ENCODE measurements around the gene RFFL.
"Not testable (repeated sequence)": the region's sequence is repeated elsewhere in the genome, so short reads cannot be mapped to it uniquely, and the experiment has no call there.

Gene RFFL

DNA sequence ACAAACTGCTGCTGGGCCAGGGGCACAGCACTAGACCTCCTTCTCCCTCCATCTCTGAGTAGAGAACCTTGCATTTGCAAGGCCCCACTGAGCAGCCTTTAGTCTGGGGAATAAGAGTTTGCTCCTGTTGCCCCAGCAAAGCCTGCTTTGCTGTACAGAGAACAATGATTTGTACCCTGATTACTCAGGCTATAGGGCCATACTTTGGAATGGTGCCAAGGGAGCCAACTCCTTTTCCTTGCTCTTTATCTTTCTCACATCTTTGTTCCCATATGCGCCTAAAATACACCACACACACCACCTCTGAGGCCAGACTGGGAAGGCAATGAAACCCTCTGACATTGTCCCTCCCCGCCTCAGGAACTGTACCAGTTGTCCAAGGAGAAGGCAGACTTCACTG is 62.0 kb downstream of the RFFL start:
- DNase-seq: no peak

DNA sequence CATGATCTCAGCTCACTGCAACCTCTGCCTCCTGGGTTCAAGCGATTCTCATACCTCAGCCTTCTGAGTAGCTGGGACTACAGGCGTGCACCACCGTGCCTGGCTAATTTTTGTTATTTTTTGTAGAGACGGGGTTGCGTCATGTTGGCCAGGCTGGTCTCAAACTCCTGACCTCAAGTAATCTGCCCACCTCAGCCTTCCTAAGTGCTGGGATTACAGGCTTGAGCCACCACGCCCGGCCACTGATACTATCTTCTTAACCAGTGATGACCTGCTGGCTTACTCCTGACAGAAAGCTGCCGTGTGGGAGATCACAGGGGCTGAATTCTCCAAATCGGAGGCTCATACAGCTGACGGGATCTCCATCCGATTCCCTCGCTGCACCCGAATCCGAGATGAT is 62.5 kb downstream of the RFFL start:
- not testable (repeated sequence) for DNase-seq

DNA sequence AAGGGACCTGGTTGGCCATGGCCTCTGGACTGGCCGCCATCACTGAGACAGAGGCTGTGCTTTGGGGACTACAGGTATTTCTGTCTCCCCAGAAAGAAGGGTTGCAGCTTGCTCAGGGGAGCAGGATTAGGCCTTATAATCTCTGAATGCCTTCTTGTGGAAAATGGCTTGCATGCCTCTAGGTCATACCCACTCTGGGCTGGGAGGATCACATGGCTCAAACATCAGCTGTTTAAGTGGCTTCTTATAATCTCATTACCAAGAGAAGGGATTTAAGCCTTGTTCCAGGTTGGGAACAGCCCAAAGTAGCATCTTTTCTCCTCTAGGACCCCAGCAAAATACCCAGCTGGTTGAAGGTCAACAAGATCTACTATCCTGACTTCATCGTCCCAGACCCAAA is 64.1 kb downstream of the RFFL start:
- DNase-seq: no peak

DNA sequence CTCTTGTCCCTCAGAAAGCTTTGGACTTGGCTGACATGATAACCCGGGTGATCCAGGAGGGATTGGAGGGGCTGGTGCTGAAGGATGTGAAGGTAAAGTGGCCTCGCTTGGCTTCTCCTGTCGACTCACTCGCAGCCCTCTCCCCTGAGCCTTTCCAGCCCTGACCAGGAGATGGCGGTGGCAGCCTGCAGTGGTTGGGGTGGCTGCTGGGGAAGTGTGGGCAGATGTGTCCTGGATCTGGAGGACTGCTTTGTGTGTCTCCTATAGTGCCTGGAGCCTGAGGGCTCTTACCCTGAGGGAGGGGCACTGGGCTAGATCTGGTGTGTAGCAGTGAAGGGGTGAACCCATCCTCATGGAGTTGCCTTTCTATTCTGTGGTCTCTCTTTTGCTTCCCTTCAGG is 65.3 kb downstream of the RFFL start:
- DNase-seq: peak; percentile 85

DNA sequence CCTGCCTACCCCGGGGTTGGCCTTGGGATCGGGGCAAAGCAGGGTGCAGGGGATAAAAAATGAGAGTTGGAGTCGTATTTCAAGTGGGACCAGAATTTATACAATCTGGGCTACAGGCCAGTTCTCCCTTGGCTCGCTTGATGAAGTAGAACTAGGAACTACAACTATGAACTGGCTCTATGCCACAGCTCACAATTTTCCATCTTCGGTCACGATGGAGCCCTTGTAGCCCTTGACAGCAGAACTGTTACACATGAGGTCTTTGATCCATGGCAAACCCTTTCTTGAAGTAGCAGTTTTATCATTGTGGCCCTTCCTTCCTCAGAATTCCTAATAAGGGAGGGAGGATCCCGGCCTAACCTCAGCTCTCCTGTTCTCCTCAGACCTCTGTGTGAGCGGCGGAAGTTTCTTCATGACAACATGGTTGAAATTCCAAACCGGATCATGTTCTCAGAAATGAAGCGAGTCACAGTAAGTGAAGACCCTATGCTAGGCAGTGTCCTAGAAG is 66.1 kb downstream of the RFFL start:
- DNase-seq: no peak

DNA sequence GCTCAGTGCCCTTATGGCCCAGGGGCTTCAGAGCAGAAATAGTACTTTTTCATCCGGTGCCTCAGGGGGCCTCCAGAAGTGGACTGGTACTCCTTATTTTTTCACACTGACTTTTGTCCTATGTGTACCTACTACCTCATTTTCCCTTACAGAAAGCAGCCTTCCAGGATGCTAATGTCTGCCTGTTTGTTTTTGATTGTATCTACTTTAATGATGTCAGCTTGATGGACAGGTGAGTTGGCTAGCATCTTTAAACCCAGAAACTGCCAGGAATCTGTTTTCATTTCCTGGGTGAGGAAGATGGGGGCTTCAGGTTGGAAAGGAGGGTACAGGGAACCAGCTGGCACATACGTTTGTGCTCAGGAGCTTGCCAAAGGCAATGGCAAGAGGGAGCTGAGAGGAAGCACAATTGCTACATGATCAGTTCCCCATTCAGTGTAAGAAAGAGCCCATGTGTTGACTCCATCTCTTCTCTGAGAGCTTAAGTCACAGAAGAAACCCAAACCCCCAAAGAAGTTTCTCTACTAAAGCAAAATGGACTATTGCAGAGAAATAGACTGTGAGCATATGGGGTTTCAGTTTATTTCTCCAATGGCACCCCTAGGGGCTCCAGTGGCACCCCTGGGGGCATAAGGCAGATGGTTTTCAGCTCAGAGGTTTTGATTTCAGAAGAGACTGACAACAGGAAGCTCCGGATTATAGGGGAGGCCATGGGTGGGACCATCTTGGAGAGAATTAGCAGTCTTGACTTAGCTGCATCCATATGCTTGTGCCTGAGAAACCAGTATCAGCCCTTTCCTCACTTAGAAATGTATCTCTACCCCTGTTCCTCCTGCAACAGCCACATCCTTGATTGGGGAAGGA is 66.9 kb downstream of the RFFL start:
- DNase-seq: no peak

DNA sequence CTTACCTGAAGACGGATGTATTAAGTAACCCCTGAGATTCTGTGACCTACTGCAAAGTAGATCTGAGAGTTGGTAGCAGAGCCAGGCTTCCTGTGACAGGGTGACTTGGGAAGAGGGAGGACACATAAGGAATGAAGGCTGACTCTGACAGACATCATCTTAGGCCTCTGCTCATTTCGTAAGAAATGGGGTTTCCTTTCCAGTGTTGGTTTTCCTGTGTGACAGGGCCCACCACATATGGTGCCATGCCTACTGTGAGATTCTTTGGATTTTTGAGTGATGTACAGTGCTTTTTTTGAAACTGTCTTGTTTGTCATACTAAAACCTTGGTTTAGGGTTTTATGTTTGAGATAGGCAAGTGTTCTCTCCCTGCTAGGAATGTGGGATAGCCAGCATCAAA is 70.5 kb downstream of the RFFL start:
- no peak for DNase-seq

DNA sequence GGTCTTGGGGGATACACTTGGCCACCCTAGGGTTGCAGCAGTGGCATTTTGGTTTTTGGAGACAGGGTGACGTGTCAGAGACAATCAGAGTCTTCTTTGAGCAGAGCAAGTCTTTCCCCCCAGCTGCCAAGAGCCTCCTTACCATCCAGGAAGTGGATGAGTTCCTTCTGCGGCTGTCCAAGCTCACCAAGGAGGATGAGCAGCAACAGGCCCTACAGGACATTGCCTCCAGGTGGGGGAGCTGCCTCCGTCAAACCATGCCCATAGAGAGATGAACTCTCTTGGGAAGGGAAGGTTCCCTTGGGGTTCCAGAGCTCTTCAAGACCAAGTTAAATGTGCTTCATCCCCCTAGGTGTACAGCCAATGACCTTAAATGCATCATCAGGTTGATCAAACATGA is 71.9 kb downstream of the RFFL start:
- no peak for DNase-seq

DNA sequence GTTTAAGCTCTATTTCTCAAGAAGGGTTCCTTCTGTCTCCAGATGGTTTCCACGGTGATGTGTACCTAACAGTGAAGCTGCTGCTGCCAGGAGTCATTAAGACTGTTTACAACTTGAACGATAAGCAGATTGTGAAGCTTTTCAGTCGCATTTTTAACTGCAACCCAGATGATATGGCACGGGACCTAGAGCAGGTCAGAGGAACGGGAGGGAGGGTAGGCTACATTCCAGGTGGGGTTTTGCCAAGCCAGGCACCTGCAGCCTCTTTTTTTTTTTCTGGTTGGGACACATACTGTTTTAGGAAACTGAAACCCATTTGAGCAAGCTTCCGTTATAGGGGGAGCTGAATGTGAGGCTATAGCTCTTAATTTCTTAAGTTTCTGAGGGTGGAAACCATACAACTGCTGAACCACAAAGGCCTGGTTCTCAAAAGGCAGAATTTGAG is 72.6 kb downstream of the RFFL start:
- no peak for DNase-seq

DNA sequence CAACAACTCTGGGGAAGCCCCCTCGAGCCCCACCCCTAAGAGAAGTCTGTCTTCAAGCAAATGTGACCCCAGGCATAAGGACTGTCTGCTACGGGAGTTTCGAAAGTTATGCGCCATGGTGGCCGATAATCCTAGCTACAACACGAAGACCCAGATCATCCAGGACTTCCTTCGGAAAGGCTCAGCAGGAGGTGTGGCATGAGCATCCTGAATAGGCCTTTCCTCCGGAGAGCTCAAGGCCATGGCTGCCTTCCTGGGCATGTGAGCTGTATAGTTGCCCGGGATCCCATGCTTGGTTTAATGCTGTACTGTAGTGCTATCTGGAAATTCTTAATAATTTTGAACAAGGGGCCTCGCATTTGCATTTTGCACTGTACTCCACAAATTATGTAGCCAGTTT is 74.0 kb downstream of the RFFL start:
- DNase-seq: no peak

DNA sequence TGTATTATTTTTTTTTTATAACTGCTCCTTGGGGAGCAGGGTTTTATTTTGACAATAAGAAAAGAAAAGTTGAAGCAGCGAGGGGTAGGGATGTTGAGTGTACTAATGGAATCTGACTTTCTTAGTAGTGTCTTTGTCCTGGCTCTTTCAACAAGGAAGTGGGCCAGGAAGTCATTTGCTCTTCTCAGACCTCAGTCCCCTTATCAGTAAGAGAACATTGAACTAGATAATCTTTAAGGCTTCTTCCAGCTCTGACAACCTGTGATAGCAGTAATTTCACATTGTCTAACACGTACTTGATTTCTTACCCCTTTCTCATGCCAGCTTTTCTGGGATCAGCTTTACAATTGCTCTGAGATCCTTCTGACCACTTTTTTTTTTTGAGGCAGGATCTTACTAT is 74.9 kb downstream of the RFFL start:
- no peak for DNase-seq

DNA sequence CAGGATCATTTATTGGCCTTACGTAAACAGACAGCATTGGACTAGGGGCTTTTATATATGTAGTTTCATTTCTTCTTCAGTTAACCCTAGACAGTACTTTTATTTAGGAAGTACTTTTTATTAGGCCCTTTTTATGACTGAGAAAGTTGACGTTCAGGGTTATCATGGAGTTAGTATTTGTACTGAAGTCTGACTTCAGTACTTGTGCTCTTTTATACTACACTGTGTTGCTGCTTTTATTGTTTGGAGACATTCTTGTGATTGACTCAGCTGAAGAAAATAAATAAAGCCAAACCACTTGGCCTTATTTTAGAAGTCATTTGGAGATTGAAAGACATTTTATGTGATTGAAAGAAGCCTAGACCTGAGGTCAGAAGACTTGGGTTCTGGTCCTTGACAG is 76.3 kb downstream of the RFFL start:
- no peak for DNase-seq

DNA sequence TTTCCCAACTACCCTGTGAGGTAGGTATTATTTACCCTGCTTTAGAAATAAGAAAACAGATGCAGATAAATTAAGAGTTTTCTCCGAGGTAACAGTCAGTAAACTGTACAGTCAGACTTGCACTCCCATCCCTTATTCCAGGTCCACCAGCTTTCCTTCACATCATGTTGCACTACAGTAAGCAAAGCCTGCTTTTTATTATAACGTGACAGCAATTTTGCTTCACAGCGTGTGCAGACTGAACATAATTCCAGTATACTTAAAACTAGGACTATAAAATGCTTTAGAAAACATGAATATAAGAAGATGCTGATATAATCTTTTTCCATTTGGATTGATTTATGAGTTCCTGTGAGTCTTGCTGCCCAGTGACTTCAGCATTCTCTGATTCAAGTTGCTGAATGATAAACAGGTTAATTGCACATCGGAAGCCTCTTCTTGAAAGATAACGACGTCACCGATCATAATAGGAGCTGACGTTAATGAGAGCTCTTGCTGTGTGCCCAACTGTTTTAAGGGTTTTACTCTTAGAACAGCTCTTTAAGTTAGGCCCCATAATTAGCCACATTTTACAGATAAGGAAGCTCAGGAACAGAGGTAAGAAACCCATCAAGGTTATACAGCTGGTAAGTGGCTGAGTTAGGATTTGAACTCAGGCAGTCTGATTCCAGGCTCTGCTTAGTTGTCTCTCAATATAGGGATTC is 81.8 kb downstream of the RFFL start:
- DNase-seq: peak; percentile 9

DNA sequence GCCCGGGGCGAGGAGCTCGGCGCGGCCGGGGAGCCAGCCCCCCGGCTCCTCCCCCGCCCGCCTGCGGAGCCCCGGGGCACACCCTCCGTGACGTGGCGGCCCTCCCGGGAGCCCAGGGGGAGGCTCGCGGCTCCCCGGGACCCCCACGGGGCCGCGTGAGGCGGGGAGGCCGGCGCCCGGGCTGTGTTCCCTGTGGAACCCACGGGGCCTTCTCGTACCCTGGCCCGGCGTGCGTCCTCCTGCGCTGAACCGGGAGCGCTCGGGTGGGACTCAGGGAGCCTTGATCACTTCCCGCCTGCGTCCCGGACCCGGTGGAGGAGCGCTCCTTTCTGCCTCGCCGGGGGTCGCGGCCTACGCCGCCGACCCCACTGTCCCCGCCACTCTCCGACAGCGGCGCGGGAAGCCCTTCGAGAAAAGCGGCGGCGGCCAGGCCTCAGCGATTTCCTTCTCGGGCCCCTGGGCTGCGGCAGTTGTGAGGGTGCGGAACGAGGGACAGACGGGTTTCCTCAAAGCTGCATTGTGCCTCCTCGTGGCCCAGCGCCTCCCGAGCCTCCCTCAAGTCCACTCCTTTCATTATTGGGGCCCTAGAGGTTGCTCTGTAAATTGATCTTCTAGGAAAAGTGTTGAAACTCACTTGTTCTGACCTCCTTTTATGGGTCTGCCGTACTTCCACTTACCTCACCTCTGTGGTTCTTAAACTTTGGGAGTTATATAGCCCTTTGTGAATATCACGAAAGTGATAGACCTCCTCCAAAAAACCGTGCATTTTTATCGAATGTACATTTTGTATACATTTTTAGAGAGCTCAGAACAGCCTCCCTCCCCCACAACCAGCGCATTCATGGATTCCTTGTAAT is 82.6 kb downstream of the RFFL start:
- DNase-seq: peak; percentile 80

DNA sequence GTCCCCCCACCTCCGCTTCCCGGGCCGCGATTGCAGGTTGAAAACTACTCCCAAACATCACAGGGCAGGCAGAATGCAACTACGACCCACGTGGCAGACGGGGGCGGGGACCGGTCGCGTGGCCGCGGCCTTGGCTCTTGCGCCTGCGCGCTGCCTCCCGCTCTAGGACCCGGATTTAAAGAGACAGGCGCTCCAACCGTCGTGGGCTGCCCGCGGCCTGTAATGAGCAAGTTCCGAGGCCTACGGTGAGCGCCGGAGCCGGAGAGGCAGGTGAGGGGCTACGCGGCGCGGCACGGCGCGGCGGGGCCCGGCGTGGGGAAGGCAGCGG is 83.2 kb downstream of the RFFL start, which contains the start of gene LIG3:
TSS of gene LIG3 (plus strand) at position 160 of the 328 bp plus-strand sequence. CDS start 2,494 bp downstream, outside the sequence.
- DNase-seq: peak; percentile 94

DNA sequence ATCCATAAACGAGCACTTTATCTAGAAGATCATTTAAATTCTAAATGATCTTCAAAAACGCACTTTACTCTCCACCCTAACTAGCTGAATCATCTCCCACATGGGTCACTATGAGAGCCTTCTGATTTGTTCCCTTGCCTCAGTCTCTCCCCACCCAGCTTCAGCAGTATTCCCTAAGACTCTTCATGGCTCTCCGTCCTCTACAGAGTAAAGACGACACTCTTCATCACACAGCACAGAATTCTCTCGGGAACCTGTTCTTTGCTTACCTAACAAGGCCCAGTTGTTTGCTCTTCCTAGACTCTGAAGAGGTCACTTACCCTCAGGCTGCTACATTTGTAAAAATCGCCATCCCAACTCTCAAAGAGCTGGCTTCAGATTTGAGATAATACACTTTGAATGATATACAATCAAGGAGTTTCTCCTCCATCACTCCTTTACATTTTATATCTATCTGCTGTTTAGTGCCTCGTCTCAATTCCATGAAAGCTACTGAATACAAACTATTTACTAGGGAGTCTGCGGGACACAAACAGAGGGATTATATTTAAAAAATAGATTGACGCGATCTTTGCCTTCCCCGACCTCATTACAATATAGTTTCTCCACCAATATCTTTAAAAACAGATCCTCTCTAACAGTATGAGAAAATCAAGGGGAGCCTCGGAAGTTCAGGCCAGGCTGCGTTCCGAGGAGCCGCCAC is 83.7 kb downstream of the RFFL start:
- DNase-seq: no peak

DNA sequence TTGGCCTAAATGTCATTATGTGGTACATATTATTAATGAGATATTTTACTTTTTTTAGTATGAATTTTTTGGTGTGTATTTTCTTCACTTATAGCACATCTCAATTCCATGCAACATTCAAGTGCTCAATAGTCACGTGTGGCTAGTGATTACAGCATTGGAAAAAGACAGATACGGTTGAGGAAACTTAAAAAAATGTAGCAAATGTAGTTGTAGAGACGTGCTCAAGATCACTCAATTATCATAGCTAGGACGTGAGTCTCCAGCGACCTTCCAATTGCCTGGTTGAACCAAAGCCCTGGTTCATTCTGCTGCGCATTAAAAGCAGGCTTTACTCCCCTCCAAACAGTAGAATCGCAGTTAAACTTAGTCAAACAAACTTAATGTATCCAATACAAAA is 84.4 kb downstream of the RFFL start:
- no peak for DNase-seq

DNA sequence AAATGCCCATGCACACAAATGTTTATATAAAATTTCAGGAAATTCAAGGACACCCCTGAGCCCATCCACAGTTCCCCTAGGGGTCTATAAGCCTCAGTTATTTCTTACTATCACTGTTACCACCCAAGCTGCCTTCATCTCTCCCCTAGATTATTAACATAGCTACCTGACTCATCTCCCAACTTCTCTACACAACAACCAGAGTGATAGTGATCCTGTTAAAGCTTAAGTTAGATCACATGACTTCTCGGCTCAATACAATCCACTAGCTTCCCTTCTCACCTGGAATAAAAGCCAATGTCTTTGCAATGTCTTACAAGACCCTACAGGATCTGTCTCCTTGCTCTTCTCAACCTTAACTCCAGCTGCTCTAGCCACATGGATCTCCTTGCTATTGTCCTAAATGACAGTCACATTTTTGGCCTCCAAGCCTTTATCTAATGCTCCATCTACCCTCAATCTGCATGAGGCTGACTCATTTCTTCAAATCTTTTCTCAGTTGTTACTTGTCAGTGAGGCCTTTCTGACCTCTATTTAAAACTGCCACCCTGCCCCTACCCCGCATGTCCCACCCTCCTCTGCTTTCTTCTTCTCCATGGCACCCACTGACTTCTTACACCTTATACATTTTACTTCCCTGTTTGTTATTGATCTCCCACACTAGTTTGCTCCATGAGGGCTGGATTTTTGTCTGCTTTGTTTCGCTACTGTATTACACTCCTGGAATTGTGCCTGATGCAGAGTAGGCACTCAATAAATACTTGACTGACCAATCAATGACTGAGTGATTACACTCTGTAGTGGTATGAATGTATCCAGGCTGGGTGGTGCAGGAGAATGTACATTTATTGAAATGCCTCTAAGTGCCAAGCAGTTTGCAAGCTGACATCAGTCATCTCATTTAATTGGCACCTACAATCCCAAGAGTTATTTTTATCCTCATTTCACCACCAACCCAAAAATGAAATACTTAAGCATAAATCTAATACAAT is 88.4 kb downstream of the RFFL start:
- no peak for DNase-seq

DNA sequence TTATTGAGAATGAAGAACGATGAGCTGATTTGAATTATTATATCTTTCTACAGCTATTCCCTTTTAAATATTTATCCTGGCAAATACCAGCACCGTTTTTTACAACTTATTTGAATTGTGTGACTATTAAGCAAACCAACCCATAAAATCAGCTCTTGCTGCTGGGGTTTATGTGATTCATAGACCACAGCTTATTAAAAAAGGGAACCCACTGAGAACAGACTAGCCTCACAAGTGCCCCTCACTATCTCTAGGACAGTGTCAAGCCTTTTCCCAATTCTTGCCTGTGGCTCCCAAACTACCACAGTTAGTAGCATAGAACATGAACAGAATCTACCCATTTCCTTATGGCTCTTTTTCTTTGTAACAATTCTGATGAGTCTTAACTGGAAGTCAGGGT is 89.3 kb downstream of the RFFL start:
- no peak for DNase-seq

DNA sequence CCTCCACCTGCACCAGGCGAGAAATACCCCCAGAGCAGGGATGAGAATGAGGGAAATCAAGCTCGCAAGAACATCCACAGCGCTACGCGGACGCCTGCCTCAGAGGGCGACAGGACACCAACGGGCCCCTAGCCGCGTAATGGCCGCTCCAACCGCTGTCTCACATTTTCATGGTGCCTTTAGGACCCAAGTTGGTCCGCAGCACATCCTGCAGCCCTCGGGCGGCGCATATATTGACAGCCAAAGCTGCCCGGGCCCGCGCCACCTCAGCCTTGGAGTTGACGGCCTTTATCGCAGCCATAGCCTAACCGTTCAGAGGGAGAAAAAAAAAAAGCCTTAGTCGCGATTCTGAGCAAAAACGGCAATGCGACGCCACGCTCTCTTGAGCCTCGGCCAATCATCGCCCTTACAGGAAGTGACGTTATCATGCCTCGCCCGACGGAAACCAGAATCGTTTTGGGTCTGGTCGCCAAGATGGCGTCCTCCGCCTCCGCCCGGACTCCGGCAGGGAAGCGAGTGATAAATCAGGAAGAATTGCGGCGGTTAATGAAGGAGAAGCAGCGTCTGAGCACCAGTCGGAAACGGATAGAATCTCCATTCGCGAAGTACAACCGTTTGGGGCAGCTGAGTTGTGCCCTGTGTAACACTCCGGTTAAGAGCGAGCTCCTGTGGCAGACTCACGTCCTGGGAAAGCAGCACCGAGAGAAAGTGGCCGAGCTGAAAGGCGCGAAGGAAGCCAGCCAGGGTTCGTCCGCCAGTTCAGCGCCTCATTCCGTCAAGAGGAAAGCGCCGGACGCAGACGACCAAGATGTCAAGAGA is 102.2 kb downstream of the RFFL start, which contains the start of the genes CCT6B and ZNF830:
TSS of gene CCT6B (minus strand) at position 368 of the 819 bp plus-strand sequence. CDS start at position 301, 67 bp downstream.
TSS of gene ZNF830 (plus strand) at position 448 of the 819 bp plus-strand sequence. CDS start at position 475, 27 bp downstream.
- DNase-seq: peak; percentile 94
